ENCODE data around the gene VEPH1.

The VEPH1 gene

DNA sequence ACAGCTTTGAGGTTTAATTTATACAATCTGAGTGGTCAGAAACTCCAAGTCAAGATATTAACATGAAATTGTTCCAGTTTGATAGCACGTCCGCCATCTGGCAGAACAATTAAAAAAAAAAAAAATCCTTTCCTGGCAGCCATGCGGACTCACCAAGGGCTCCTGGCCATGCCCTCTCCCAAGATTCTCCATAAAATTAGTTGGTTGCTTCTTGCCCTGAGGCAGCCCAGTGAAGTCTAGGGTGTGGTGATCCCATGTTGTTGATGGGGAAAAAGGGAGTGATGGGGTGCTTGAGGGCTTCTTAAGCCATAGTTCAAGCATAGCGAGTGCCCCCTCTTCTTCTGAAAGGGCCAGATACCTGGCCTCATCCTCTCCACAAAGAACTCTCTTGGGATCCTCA lies 261.6 kb downstream of the VEPH1 start:
- no peaks in the 10 kb centered on the region for H3K36me3 ChIP-seq (replicated peaks; ENCODE audit: low read depth, low read length)
- no peak overlapping the region for H3K9ac ChIP-seq (ENCODE audit: low read length)
- no peak overlapping the region for H3K27ac ChIP-seq (ENCODE audit: low read length)
- no peak overlapping the region for H3K4me3 ChIP-seq (ENCODE audit: low read length)
- TF ChIP-seq CTCF (IDR thresholded peaks at IDR 0.05; ENCODE audit: low read depth, low read length) = no peak
- no peak for TF ChIP-seq EZH2phosphoT487 (IDR thresholded peaks at IDR 0.05; ENCODE audit: low read depth)
- no peak overlapping the region for H2AFZ ChIP-seq (ENCODE audit: low read depth, low read length)
- H4K20me1 ChIP-seq (ENCODE audit: insufficient read depth, low read length) = no peaks in the 10 kb centered on the region
- no peaks in the 10 kb centered on the region for H3K4me1 ChIP-seq (ENCODE audit: low read length)
- H3K9me3 ChIP-seq (ENCODE audit: insufficient read depth, low read length) = no peaks in the 10 kb centered on the region
- no peak overlapping the region for H3K4me2 ChIP-seq (ENCODE audit: low read length)
- H3K27me3 ChIP-seq (ENCODE audit: low read depth, low read length) = peaks cover 16% of the 10 kb centered on the region; the same call in 1 of the 2 replicates
- no peaks in the 10 kb centered on the region for H3K79me2 ChIP-seq (ENCODE audit: low read length)

GRCh38 chr3:157240408-157240807 lies 262.8 kb downstream of the VEPH1 start:
- Histone ChIP-seq H2AFZ (ENCODE audit: low read depth, low read length) (no peak overlapping the region), H3K9ac (ENCODE audit: low read length) (no peak overlapping the region), H4K20me1 (ENCODE audit: insufficient read depth, low read length) (no peaks in the 10 kb centered on the region), H3K27me3 (ENCODE audit: low read depth, low read length) (peaks cover 16% of the 10 kb centered on the region; the same call in 1 of the 2 replicates), H3K9me3 (ENCODE audit: insufficient read depth, low read length) (no peaks in the 10 kb centered on the region), H3K27ac (ENCODE audit: low read length) (no peak overlapping the region), H3K4me3 (ENCODE audit: low read length) (no peak overlapping the region), H3K4me1 (ENCODE audit: low read length) (no peaks in the 10 kb centered on the region), H3K4me2 (ENCODE audit: low read length) (no peak overlapping the region), H3K36me3 (replicated peaks; ENCODE audit: low read depth, low read length) (no peaks in the 10 kb centered on the region), H3K79me2 (ENCODE audit: low read length) (no peaks in the 10 kb centered on the region)
- TF ChIP-seq EZH2phosphoT487 (IDR thresholded peaks at IDR 0.05; ENCODE audit: low read depth) = no peak
- no peak for TF ChIP-seq CTCF (IDR thresholded peaks at IDR 0.05; ENCODE audit: low read depth, low read length)

- TF ChIP-seq EZH2phosphoT487 (IDR thresholded peaks at IDR 0.05; ENCODE audit: low read depth) = no peak
- TF ChIP-seq CTCF (IDR thresholded peaks at IDR 0.05; ENCODE audit: low read depth, low read length) = peak; percentile 90
- H3K9ac ChIP-seq (ENCODE audit: low read length) = no peak overlapping the region
- H4K20me1 ChIP-seq (ENCODE audit: insufficient read depth, low read length) = no peaks in the 10 kb centered on the region
- no peaks in the 10 kb centered on the region for H3K9me3 ChIP-seq (ENCODE audit: insufficient read depth, low read length)
- H3K4me3 ChIP-seq (ENCODE audit: low read length) = no peak overlapping the region
- H3K27ac ChIP-seq (ENCODE audit: low read length) = no peak overlapping the region
- H3K36me3 ChIP-seq (replicated peaks; ENCODE audit: low read depth, low read length) = no peaks in the 10 kb centered on the region
- H3K27me3 ChIP-seq (ENCODE audit: low read depth, low read length) = peaks cover 16% of the 10 kb centered on the region; the same call in 1 of the 2 replicates
- H3K4me1 ChIP-seq (ENCODE audit: low read length) = no peaks in the 10 kb centered on the region
- peak overlapping the region; percentile 48 for H3K4me2 ChIP-seq (ENCODE audit: low read length)
- no peaks in the 10 kb centered on the region for H3K79me2 ChIP-seq (ENCODE audit: low read length)
- no peak overlapping the region for H2AFZ ChIP-seq (ENCODE audit: low read depth, low read length)
These were observed 264.0 kb downstream of the VEPH1 start for GRCh38 chr3:157239082-157239704.

GRCh38 chr3:157238457-157238856 lies 264.8 kb downstream of the VEPH1 start:
- Histone ChIP-seq H3K27me3 (ENCODE audit: low read depth, low read length) (peaks cover 16% of the 10 kb centered on the region; the same call in 1 of the 2 replicates), H3K9ac (ENCODE audit: low read length) (no peak overlapping the region), H3K27ac (ENCODE audit: low read length) (no peak overlapping the region), H3K79me2 (ENCODE audit: low read length) (no peaks in the 10 kb centered on the region), H3K4me1 (ENCODE audit: low read length) (no peaks in the 10 kb centered on the region), H3K9me3 (ENCODE audit: insufficient read depth, low read length) (no peaks in the 10 kb centered on the region), H3K4me2 (ENCODE audit: low read length) (no peak overlapping the region), H4K20me1 (ENCODE audit: insufficient read depth, low read length) (no peaks in the 10 kb centered on the region), H3K4me3 (ENCODE audit: low read length) (no peak overlapping the region), H3K36me3 (replicated peaks; ENCODE audit: low read depth, low read length) (no peaks in the 10 kb centered on the region), H2AFZ (ENCODE audit: low read depth, low read length) (no peak overlapping the region)
- TF ChIP-seq EZH2phosphoT487 (IDR thresholded peaks at IDR 0.05; ENCODE audit: low read depth) (no peak), CTCF (IDR thresholded peaks at IDR 0.05; ENCODE audit: low read depth, low read length) (no peak)
